Trophoblast cell (in vitro differentiated cells and primary cell): ENCODE data around the gene IGBP1.

Experiments
- DNase-seq, 2 donors: peaks; one replicate each; pipeline ENCODE4 v3.0.0-alpha.2; 2016
- H2AFZ ChIP-seq: 2 replicates; pipeline ENCODE4 v1.6.1; 2013; ENCODE audit warnings: low read length, moderate library complexity, mild to moderate bottlenecking; ENCODE audit not compliant: insufficient read depth, poor library complexity
- H2AK5ac ChIP-seq: 2 replicates; pipeline ENCODE4 v1.6.1; 2013; ENCODE audit warnings: mild to moderate bottlenecking, low read length
- H2BK120ac ChIP-seq: 2 replicates; pipeline ENCODE4 v1.6.1; 2013; ENCODE audit warnings: low read length, mild to moderate bottlenecking, moderate library complexity; ENCODE audit not compliant: insufficient read depth, poor library complexity
- H2BK12ac ChIP-seq: 2 replicates; pipeline ENCODE4 v1.6.1; 2013; ENCODE audit warnings: mild to moderate bottlenecking, low read length, moderate library complexity
- H2BK5ac ChIP-seq: 2 replicates; pipeline ENCODE4 v1.6.1; 2013; ENCODE audit warnings: low read length, low read depth, moderate library complexity, mild to moderate bottlenecking; ENCODE audit not compliant: poor library complexity
- H3K14ac ChIP-seq: 2 replicates; pipeline ENCODE4 v1.6.1; 2013; ENCODE audit warnings: mild to moderate bottlenecking, low read length
- H3K18ac ChIP-seq: 2 replicates; pipeline ENCODE4 v1.6.1; 2013; ENCODE audit warnings: mild to moderate bottlenecking, low read length
- H3K23ac ChIP-seq: 2 replicates; pipeline ENCODE4 v1.6.1; 2013; ENCODE audit warnings: low read length
- H3K27ac ChIP-seq: 2 replicates; pipeline ENCODE4 v1.5.1; 2013; ENCODE audit warnings: low read depth, mild to moderate bottlenecking, inconsistent platforms, low read length, moderate library complexity
- H3K27me3 ChIP-seq: 2 replicates; pipeline ENCODE4 v1.6.1; 2013; ENCODE audit warnings: inconsistent platforms, mild to moderate bottlenecking, low read length, moderate library complexity; ENCODE audit not compliant: insufficient read depth
- H3K36me3 ChIP-seq, 2 experiments: 1 replicate in 1 of 2; 2 replicates in 1 of 2; pipeline ENCODE4 v1.6.1; 2013; ENCODE audit warnings: low read length in 2 of 2, mild to moderate bottlenecking in 2 of 2, moderate library complexity in 1 of 2; ENCODE audit not compliant: insufficient read depth in 2 of 2, control insufficient read depth in 1 of 2
- H3K4ac ChIP-seq: 2 replicates; pipeline ENCODE4 v1.6.1; 2013; ENCODE audit warnings: low read depth, mild to moderate bottlenecking, low read length, moderate library complexity
- H3K4me1 ChIP-seq, 2 experiments: 1 replicate in 1 of 2; 2 replicates in 1 of 2; pipeline ENCODE4 v1.6.1; 2013; ENCODE audit warnings: low read length in 2 of 2, mild to moderate bottlenecking in 2 of 2, moderate library complexity in 1 of 2; ENCODE audit not compliant: insufficient read depth in 2 of 2, control insufficient read depth in 1 of 2
- H3K4me2 ChIP-seq: 2 replicates; pipeline ENCODE4 v1.6.1; 2013; ENCODE audit warnings: inconsistent platforms, mild to moderate bottlenecking, low read length, moderate library complexity
- H3K4me3 ChIP-seq: 2 replicates; pipeline ENCODE4 v1.5.1; 2013; ENCODE audit warnings: mild to moderate bottlenecking, low read depth, low read length, inconsistent platforms
- H3K79me1 ChIP-seq: one replicate; pipeline ENCODE4 v1.6.1; 2013; ENCODE audit warnings: low read length
- H3K79me2 ChIP-seq: 2 replicates; pipeline ENCODE4 v1.6.1; 2013; ENCODE audit warnings: low read length, mild to moderate bottlenecking; ENCODE audit not compliant: control insufficient read depth, insufficient read depth, poor library complexity
- H3K9ac ChIP-seq: 2 replicates; pipeline ENCODE4 v1.6.1; 2013; ENCODE audit warnings: mild to moderate bottlenecking, low read length
- H3K9me3 ChIP-seq: 2 replicates; pipeline ENCODE4 v1.6.1; 2013; ENCODE audit warnings: low read depth, mild to moderate bottlenecking, control low read depth, inconsistent platforms, low read length; ENCODE audit not compliant: insufficient read depth
- H4K12ac ChIP-seq: 2 replicates; pipeline ENCODE4 v1.6.1; 2013; ENCODE audit warnings: low read depth, mild to moderate bottlenecking, low read length, moderate library complexity
- H4K8ac ChIP-seq: 2 replicates; pipeline ENCODE4 v1.6.1; 2013; ENCODE audit warnings: low read depth, mild to moderate bottlenecking, low read length, moderate library complexity
- H4K91ac ChIP-seq: one replicate; pipeline ENCODE4 v1.6.1; 2013; ENCODE audit warnings: low read depth, mild to moderate bottlenecking, low read length, moderate library complexity
- WGBS: extraction: QIAGEN DNeasy Blood & Tissue Kit; methylation state at CpG from one replicate; pipeline ENCODE4 v1.1.7; 2013; ENCODE audit warnings: missing lambda C conversion rate; ENCODE audit not compliant: insufficient read length, insufficient coverage; ENCODE audit errors: extremely low coverage; 5-methylcytosine and 5-hydroxymethylcytosine counted together

IGBP1 gene

GRCh38 chrX:70166601-70167590 is 33.6 kb downstream of the IGBP1 start:
- Histone ChIP-seq H3K9ac (no peak overlapping the region), H3K27ac (peak overlapping the region; percentile 20), H3K79me1 (peaks cover 2% of the 10 kb centered on the region), H3K4me1 (peaks cover 3 to 9% of the 10 kb centered on the region in 2 experiments), H2AFZ (no peak overlapping the region), H4K8ac (no peak overlapping the region), H3K4me3 (no peak overlapping the region), H4K12ac (no peak overlapping the region), H2BK120ac (no peak overlapping the region), H3K14ac (no peak overlapping the region), H2AK5ac (no peak overlapping the region), H3K27me3 (no peaks in the 10 kb centered on the region), H2BK12ac (no peak overlapping the region), H3K4ac (no peak overlapping the region), H3K36me3 (peaks cover 3 to 7% of the 10 kb centered on the region in 2 experiments), H3K23ac (no peak overlapping the region), H3K79me2 (no peaks in the 10 kb centered on the region), H3K9me3 (no peaks in the 10 kb centered on the region), H4K91ac (no peak overlapping the region), H3K4me2 (no peak overlapping the region), H2BK5ac (no peak overlapping the region), H3K18ac (no peak overlapping the region)
- no CpG with 5 or more reads among the region's 19 CpGs for WGBS
- DNase-seq = peak in 1 of 2 donors; percentile 54

- Histone ChIP-seq H4K91ac (no peak overlapping the region), H3K4ac (no peak overlapping the region), H3K4me2 (peak overlapping the region; percentile 35), H3K79me2 (no peaks in the 10 kb centered on the region), H3K18ac (no peak overlapping the region), H3K9me3 (no peaks in the 10 kb centered on the region), H3K9ac (no peak overlapping the region), H2BK5ac (peak overlapping the region; percentile 49), H2BK12ac (no peak overlapping the region), H3K14ac (no peak overlapping the region), H3K4me1 (peaks cover 3 to 9% of the 10 kb centered on the region in 2 experiments), H3K79me1 (peaks cover 2% of the 10 kb centered on the region), H3K23ac (no peak overlapping the region), H3K4me3 (no peak overlapping the region), H3K36me3 (peaks cover 3 to 7% of the 10 kb centered on the region in 2 experiments), H3K27me3 (no peaks in the 10 kb centered on the region), H2AK5ac (no peak overlapping the region), H4K12ac (no peak overlapping the region), H2AFZ (no peak overlapping the region), H2BK120ac (no peak overlapping the region), H3K27ac (peak overlapping the region; percentile 34), H4K8ac (no peak overlapping the region)
- WGBS = no CpG with 5 or more reads among the region's 11 CpGs
- peak; percentile 2 to 61 for DNase-seq
Observed at GRCh38 chrX:70168238-70169188, 35.3 kb downstream of the IGBP1 start.

GRCh38 chrX:70169281-70169680 is 36.0 kb downstream of the IGBP1 start:
- no peak overlapping the region for H3K4ac ChIP-seq
- H2AK5ac ChIP-seq = no peak overlapping the region
- no peaks in the 10 kb centered on the region for H3K79me2 ChIP-seq
- H3K14ac ChIP-seq = no peak overlapping the region
- H2BK120ac ChIP-seq = no peak overlapping the region
- H3K27ac ChIP-seq = no peak overlapping the region
- H2BK12ac ChIP-seq = no peak overlapping the region
- no peak overlapping the region for H4K12ac ChIP-seq
- H3K23ac ChIP-seq = no peak overlapping the region
- H3K27me3 ChIP-seq = no peaks in the 10 kb centered on the region
- H3K18ac ChIP-seq = no peak overlapping the region
- H2BK5ac ChIP-seq = no peak overlapping the region
- DNase-seq = no peak
- no peak overlapping the region for H3K4me3 ChIP-seq
- H3K36me3 ChIP-seq = peaks cover 3 to 7% of the 10 kb centered on the region in 2 experiments
- H3K9me3 ChIP-seq = no peaks in the 10 kb centered on the region
- peaks cover 3 to 9% of the 10 kb centered on the region in 2 experiments for H3K4me1 ChIP-seq
- no peak overlapping the region for H4K91ac ChIP-seq
- H2AFZ ChIP-seq = no peak overlapping the region
- H4K8ac ChIP-seq = no peak overlapping the region
- no peak overlapping the region for H3K4me2 ChIP-seq
- H3K79me1 ChIP-seq = peaks cover 2% of the 10 kb centered on the region
- no CpG with 5 or more reads among the region's 7 CpGs for WGBS
- no peak overlapping the region for H3K9ac ChIP-seq

- H4K12ac ChIP-seq = no peak overlapping the region
- H3K27me3 ChIP-seq = no peaks in the 10 kb centered on the region
- no peak overlapping the region for H2BK5ac ChIP-seq
- H2BK12ac ChIP-seq = no peak overlapping the region
- no peaks in the 10 kb centered on the region for H3K9me3 ChIP-seq
- no peak overlapping the region for H2AFZ ChIP-seq
- H3K4me1 ChIP-seq = peaks cover 3 to 9% of the 10 kb centered on the region in 2 experiments
- peaks cover 2% of the 10 kb centered on the region for H3K79me1 ChIP-seq
- no peak overlapping the region for H4K91ac ChIP-seq
- WGBS = no CpG with 5 or more reads among the region's 2 CpGs
- no peak overlapping the region for H2BK120ac ChIP-seq
- no peak overlapping the region for H3K14ac ChIP-seq
- H2AK5ac ChIP-seq = no peak overlapping the region
- no peak overlapping the region for H4K8ac ChIP-seq
- H3K36me3 ChIP-seq = no peaks in the 10 kb centered on the region
- H3K18ac ChIP-seq = no peak overlapping the region
- H3K4ac ChIP-seq = no peak overlapping the region
- no peaks in the 10 kb centered on the region for H3K79me2 ChIP-seq
- no peak for DNase-seq
- no peak overlapping the region for H3K4me3 ChIP-seq
- H3K9ac ChIP-seq = no peak overlapping the region
- no peak overlapping the region for H3K4me2 ChIP-seq
- H3K23ac ChIP-seq = no peak overlapping the region
- H3K27ac ChIP-seq = no peak overlapping the region
Observed at GRCh38 chrX:70171624-70172023, 38.4 kb downstream of the IGBP1 start.
